Measurements from ENCODE around the gene HRG.

The HRG gene

DNA sequence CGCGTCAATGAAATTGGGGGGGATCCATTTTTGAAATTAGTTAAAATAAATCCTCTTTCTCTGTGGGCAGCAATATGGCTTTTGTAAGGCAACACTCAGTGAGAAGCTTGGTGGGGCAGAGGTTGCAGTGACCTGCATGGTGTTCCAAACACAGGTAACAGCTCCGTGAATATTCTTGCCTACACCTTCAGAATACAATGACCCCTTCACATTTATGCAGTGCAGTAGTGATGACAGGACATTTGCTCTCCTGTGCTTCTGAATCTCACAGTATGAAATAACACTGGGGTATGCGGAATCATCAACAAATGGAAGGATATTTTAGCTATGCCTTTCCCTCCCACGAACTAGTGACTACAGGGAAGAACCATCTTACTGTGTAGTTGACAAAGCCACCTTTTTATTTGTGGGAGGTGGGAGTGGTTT is 46.0 kb upstream of the HRG start:
- H3K36me3 ChIP-seq (ENCODE audit: control insufficient read depth, insufficient read depth, low read length) = no peaks in the 10 kb centered on the region
- no peak overlapping the region for H2AFZ ChIP-seq
- no peak overlapping the region for H3K4me3 ChIP-seq (ENCODE audit: low read depth, low read length)
- no peak overlapping the region for H3K9ac ChIP-seq
- no peaks in the 10 kb centered on the region for H3K9me3 ChIP-seq (ENCODE audit: control insufficient read depth, low read length)
- TF ChIP-seq, protein P1, sequence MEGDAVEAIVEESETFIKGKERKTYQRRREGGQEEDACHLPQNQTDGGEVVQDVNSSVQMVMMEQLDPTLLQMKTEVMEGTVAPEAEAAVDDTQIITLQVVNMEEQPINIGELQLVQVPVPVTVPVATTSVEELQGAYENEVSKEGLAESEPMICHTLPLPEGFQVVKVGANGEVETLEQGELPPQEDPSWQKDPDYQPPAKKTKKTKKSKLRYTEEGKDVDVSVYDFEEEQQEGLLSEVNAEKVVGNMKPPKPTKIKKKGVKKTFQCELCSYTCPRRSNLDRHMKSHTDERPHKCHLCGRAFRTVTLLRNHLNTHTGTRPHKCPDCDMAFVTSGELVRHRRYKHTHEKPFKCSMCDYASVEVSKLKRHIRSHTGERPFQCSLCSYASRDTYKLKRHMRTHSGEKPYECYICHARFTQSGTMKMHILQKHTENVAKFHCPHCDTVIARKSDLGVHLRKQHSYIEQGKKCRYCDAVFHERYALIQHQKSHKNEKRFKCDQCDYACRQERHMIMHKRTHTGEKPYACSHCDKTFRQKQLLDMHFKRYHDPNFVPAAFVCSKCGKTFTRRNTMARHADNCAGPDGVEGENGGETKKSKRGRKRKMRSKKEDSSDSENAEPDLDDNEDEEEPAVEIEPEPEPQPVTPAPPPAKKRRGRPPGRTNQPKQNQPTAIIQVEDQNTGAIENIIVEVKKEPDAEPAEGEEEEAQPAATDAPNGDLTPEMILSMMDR (IDR thresholded peaks at IDR 0.05) = no peak
- no peaks in the 10 kb centered on the region for H3K79me2 ChIP-seq
- no peaks in the 10 kb centered on the region for H3K4me1 ChIP-seq
- no peak overlapping the region for H3K27ac ChIP-seq
- no peak overlapping the region for H3K4me2 ChIP-seq (ENCODE audit: low read length)
- no peaks in the 10 kb centered on the region for H3K27me3 ChIP-seq (ENCODE audit: control insufficient read depth, insufficient read depth, low read length)

DNA sequence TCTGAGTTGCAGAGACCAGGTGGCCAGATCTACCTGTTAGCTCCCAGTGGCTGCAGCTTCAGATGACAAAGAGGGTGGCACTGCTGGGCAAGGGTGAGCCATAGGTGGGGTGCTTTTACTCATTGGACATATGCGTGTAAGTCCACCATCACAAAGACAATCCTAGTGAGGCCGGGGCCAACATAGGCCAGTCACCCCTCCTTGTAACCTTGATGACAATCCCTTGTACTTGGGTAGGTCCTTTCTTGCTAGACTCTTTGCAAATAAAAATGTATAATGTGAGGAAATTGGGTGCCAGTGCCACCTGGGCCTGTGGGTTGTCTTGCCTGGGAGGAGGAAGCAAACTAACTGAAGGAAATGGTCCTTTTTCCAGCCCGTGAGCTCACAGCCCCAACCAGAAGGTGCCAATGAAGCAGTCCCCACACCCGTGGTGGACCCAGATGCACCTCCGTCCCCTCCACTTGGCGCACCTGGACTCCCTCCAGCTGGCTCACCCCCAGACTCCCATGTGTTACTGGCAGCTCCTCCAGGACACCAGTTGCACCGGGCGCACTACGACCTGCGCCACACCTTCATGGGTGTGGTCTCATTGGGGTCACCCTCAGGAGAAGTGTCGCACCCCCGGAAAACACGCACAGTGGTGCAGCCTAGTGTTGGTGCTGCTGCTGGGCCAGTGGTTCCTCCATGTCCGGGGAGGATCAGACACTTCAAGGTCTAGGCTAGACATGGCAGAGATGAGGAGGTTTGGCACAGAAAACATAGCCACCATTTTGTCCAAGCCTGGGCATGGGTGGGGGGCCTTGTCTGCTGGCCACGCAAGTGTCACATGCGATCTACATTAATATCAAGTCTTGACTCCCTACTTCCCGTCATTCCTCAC is 45.4 kb upstream of the HRG start:
- Histone ChIP-seq H3K27ac (no peak overlapping the region), H3K4me3 (ENCODE audit: low read depth, low read length) (no peak overlapping the region), H3K4me2 (ENCODE audit: low read length) (no peak overlapping the region), H3K9ac (no peak overlapping the region), H3K79me2 (no peaks in the 10 kb centered on the region), H3K36me3 (ENCODE audit: control insufficient read depth, insufficient read depth, low read length) (no peaks in the 10 kb centered on the region), H3K27me3 (ENCODE audit: control insufficient read depth, insufficient read depth, low read length) (no peaks in the 10 kb centered on the region), H2AFZ (no peak overlapping the region), H3K9me3 (ENCODE audit: control insufficient read depth, low read length) (no peaks in the 10 kb centered on the region), H3K4me1 (no peaks in the 10 kb centered on the region)
- TF ChIP-seq, protein P1 (IDR thresholded peaks at IDR 0.05) = no peak

GRCh38 chr3:186621894-186622650 is 43.7 kb upstream of the HRG start:
- H3K4me1 ChIP-seq = no peaks in the 10 kb centered on the region
- H3K36me3 ChIP-seq (ENCODE audit: control insufficient read depth, insufficient read depth, low read length) = no peaks in the 10 kb centered on the region
- no peaks in the 10 kb centered on the region for H3K9me3 ChIP-seq (ENCODE audit: control insufficient read depth, low read length)
- no peak overlapping the region for H3K27ac ChIP-seq
- H3K9ac ChIP-seq = no peak overlapping the region
- H3K27me3 ChIP-seq (ENCODE audit: control insufficient read depth, insufficient read depth, low read length) = no peaks in the 10 kb centered on the region
- H2AFZ ChIP-seq = no peak overlapping the region
- H3K4me2 ChIP-seq (ENCODE audit: low read length) = no peak overlapping the region
- H3K4me3 ChIP-seq (ENCODE audit: low read depth, low read length) = no peak overlapping the region
- no peaks in the 10 kb centered on the region for H3K79me2 ChIP-seq
- TF ChIP-seq, protein P1 (IDR thresholded peaks at IDR 0.05) = no peak

DNA sequence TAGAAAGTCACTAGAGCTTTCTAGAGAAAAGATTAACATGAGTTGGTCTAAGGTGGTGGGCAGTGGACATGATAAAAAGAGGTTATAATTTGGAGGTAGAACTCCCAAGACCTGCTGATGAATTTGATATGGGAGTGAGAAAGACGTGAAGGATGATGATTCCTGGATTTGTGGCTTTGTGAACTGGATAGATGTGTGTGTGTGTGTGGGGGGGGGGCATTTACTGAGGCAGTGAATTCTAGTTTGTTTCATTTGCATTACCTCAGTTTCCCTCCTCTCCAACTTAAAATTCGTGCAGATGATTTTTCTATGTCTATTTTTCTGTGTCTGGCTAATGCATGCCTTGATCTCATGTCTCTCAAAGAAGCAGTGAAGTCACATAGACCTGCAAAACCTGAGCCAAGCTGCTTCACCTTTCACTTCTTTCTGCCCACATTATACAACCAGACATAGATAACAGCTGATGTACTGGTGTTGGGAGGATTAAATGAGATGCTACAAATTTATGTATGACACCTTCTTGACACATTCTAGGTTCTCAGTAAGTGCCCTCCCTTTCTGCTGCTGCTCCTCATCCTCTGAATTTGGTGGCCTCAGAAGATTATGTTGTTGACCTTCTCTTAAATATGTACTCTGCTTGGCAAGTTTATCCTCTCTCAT is 43.0 kb upstream of the HRG start:
- Histone ChIP-seq H3K4me1 (no peaks in the 10 kb centered on the region), H3K27me3 (ENCODE audit: control insufficient read depth, insufficient read depth, low read length) (no peaks in the 10 kb centered on the region), H3K79me2 (no peaks in the 10 kb centered on the region), H3K9me3 (ENCODE audit: control insufficient read depth, low read length) (no peaks in the 10 kb centered on the region), H3K4me2 (ENCODE audit: low read length) (no peak overlapping the region), H3K9ac (no peak overlapping the region), H3K27ac (no peak overlapping the region), H3K4me3 (ENCODE audit: low read depth, low read length) (no peak overlapping the region), H3K36me3 (ENCODE audit: control insufficient read depth, insufficient read depth, low read length) (no peaks in the 10 kb centered on the region), H2AFZ (no peak overlapping the region)
- TF ChIP-seq, protein P1 (IDR thresholded peaks at IDR 0.05) = no peak

All from parathyroid adenoma (tissue), 2 donors.